ENCODE measurements around the gene FAM181A.

GRCh38 chr14:93893661-93894261 lies 33.4 kb upstream of the FAM181A start:
- TF ChIP-seq GATA2 (IDR thresholded peaks at IDR 0.05; ENCODE audit: low read depth, low read length) (no peak), GATA3 (IDR thresholded peaks at IDR 0.05; ENCODE audit: low read depth, low read length) (no peak)
